Osteoblast (primary cell): ENCODE measurements around the gene BARHL1. TPM values are rescaled to one million over a fixed set of nuclear protein-coding genes. Genes with fewer than 3 reads are reported as not detected.

Experiments
- DNase-seq: peaks from one replicate; pipeline ENCODE4 v3.0.0; 2011; ENCODE audit warnings: low spot score, mixed read lengths; ENCODE audit not compliant: insufficient read length; ENCODE audit errors: missing footprints
- H2AFZ ChIP-seq: 2 replicates; pipeline ENCODE4 v1.6.0; 2011; ENCODE audit warnings: mild to moderate bottlenecking, low read length
- H3K27ac ChIP-seq: 2 replicates; pipeline ENCODE4 v1.5.1; 2011; ENCODE audit warnings: mild to moderate bottlenecking, low read depth, low read length, moderate library complexity
- H3K27me3 ChIP-seq: 2 replicates; pipeline ENCODE4 v1.6.0; 2012; ENCODE audit warnings: mild to moderate bottlenecking, control low read depth, inconsistent platforms, low read length, moderate library complexity; ENCODE audit not compliant: insufficient read depth
- H3K36me3 ChIP-seq: 2 replicates; pipeline ENCODE4 v1.5.1; 2011; ENCODE audit warnings: mild to moderate bottlenecking, low read length, control low read depth, moderate library complexity; ENCODE audit not compliant: insufficient read depth
- H3K4me1 ChIP-seq: 2 replicates; pipeline ENCODE4 v1.5.1; 2011; ENCODE audit warnings: mild to moderate bottlenecking, low read length, control low read depth, moderate library complexity; ENCODE audit not compliant: insufficient read depth
- H3K4me2 ChIP-seq: 2 replicates; pipeline ENCODE4 v1.6.0; 2011; ENCODE audit warnings: mild to moderate bottlenecking, low read length; ENCODE audit not compliant: insufficient read depth
- H3K4me3 ChIP-seq: fragments of 200-600 bp; sonication (generic); 3 replicates; pipeline ENCODE4 v1.5.1; 2012; ENCODE audit warnings: mild to moderate bottlenecking, low read length, inconsistent platforms; ENCODE audit not compliant: insufficient read depth
- H3K79me2 ChIP-seq: 2 replicates; pipeline ENCODE4 v1.6.0; 2012; ENCODE audit warnings: mild to moderate bottlenecking, low read length, control low read depth, inconsistent platforms; ENCODE audit not compliant: insufficient read depth
- H3K9me3 ChIP-seq: 2 replicates; pipeline ENCODE4 v1.5.1; 2011; ENCODE audit warnings: low read depth, low read length, control low read depth
- H4K20me1 ChIP-seq: 2 replicates; pipeline ENCODE4 v1.6.0; 2012; ENCODE audit warnings: mild to moderate bottlenecking, low read length, control low read depth; ENCODE audit not compliant: insufficient read depth
- CTCF ChIP-seq: IDR thresholded peaks from 2 replicates; pipeline ENCODE4 v1.5.1; 2011; ENCODE audit warnings: mild to moderate bottlenecking, low read depth, low read length, moderate library complexity; ENCODE audit errors: extremely low read depth
- total RNA-seq: library from RNA; depleted of rRNA; stranded (reverse); fragments of >200 nt; gene quantifications from 2 replicates; pipeline ENCODE4 v1.2.3, GENCODE V29; 2012

Gene BARHL1
- total RNA-seq, 1 donor: not detected

GRCh38 chr9:132547052-132547431 lies 35.4 kb upstream of the BARHL1 start:
- H3K79me2 ChIP-seq: no peaks in the 10 kb centered on the region
- no peaks in the 10 kb centered on the region for H4K20me1 ChIP-seq
- no peak overlapping the region for H3K27ac ChIP-seq
- no peaks in the 10 kb centered on the region for H3K4me1 ChIP-seq
- H3K9me3 ChIP-seq: no peaks in the 10 kb centered on the region
- no peak overlapping the region for H3K4me3 ChIP-seq
- H3K27me3 ChIP-seq: peaks cover 28% of the 10 kb centered on the region
- H3K4me2 ChIP-seq: no peak overlapping the region
- no peak for TF ChIP-seq CTCF
- no peaks in the 10 kb centered on the region for H3K36me3 ChIP-seq
- no peak overlapping the region for H2AFZ ChIP-seq
- DNase-seq: no peak

GRCh38 chr9:132547436-132547835 lies 35.0 kb upstream of the BARHL1 start:
- H3K36me3 ChIP-seq: no peaks in the 10 kb centered on the region
- H3K9me3 ChIP-seq: no peaks in the 10 kb centered on the region
- peak; percentile 68 for DNase-seq
- H3K4me3 ChIP-seq: no peak overlapping the region
- H3K27ac ChIP-seq: no peak overlapping the region
- H3K27me3 ChIP-seq: peaks cover 30% of the 10 kb centered on the region
- H4K20me1 ChIP-seq: no peaks in the 10 kb centered on the region
- no peak overlapping the region for H3K4me2 ChIP-seq
- H3K4me1 ChIP-seq: no peaks in the 10 kb centered on the region
- H3K79me2 ChIP-seq: no peaks in the 10 kb centered on the region
- no peak overlapping the region for H2AFZ ChIP-seq
- no peak for TF ChIP-seq CTCF

GRCh38 chr9:132547976-132548730 lies 34.3 kb upstream of the BARHL1 start:
- H3K4me2 ChIP-seq: no peak overlapping the region
- no peaks in the 10 kb centered on the region for H3K36me3 ChIP-seq
- H3K27ac ChIP-seq: no peak overlapping the region
- peak; percentile 62 for DNase-seq
- no peaks in the 10 kb centered on the region for H3K4me1 ChIP-seq
- H3K79me2 ChIP-seq: no peaks in the 10 kb centered on the region
- H4K20me1 ChIP-seq: no peaks in the 10 kb centered on the region
- TF ChIP-seq CTCF: no peak
- H3K9me3 ChIP-seq: no peaks in the 10 kb centered on the region
- H3K27me3 ChIP-seq: peaks cover 32% of the 10 kb centered on the region
- H3K4me3 ChIP-seq: no peak overlapping the region
- H2AFZ ChIP-seq: no peak overlapping the region

GRCh38 chr9:132548751-132549640 lies 33.4 kb upstream of the BARHL1 start:
- H3K27me3 ChIP-seq: peaks cover 34% of the 10 kb centered on the region
- H3K9me3 ChIP-seq: no peaks in the 10 kb centered on the region
- no peak for TF ChIP-seq CTCF
- H3K27ac ChIP-seq: no peak overlapping the region
- no peaks in the 10 kb centered on the region for H4K20me1 ChIP-seq
- H3K4me3 ChIP-seq: no peak overlapping the region
- no peak overlapping the region for H3K4me2 ChIP-seq
- no peak overlapping the region for H2AFZ ChIP-seq
- no peaks in the 10 kb centered on the region for H3K4me1 ChIP-seq
- peak; percentile 84 for DNase-seq
- H3K79me2 ChIP-seq: no peaks in the 10 kb centered on the region
- H3K36me3 ChIP-seq: no peaks in the 10 kb centered on the region
